Measurements from ENCODE around the gene PLEKHM1.
A peak's percentile ranks its signal among the peaks of the same experiment; 100 is the strongest.

Gene PLEKHM1

DNA sequence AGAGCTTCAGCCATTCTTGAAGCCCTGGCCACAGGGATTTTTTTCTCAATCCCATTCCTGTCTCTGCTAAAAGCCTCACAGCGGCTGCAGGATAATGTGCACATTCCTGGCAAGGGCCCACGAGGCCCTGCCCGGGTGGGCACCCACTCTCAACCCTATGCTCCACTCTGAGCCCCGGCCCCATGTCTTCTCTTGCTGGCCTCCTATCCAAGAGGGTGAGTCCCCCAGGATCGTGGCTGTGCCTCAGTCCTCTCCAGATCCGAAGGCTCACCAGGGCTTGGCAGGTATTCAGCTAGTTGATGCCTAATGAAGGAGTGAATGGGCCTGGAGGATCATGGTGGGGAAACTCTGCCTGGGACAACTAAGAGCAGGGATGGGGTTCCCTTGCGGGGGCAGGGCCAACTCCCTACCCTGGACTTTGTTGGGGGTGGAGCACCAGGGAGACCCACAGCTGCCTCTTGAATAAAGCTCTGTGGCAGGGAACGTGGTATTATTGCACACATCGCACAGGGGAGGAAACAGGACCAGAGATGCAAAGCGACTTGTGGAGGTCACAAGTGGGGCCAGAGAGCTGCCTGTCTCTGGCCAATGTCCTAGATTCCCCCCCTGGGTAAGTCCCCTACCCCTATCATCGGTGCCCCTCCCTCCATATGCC, 63.2 kb downstream of the PLEKHM1 start:
- no peak for DNase-seq

GRCh38 chr17:45426561-45426960, 64.0 kb downstream of the PLEKHM1 start:
- no peak for DNase-seq

- DNase-seq, result no peak
These were observed 64.5 kb downstream of the PLEKHM1 start for GRCh38 chr17:45425984-45426413.

GRCh38 chr17:45425125-45425983, 65.2 kb downstream of the PLEKHM1 start:
- DNase-seq, result peak; percentile 55

DNA sequence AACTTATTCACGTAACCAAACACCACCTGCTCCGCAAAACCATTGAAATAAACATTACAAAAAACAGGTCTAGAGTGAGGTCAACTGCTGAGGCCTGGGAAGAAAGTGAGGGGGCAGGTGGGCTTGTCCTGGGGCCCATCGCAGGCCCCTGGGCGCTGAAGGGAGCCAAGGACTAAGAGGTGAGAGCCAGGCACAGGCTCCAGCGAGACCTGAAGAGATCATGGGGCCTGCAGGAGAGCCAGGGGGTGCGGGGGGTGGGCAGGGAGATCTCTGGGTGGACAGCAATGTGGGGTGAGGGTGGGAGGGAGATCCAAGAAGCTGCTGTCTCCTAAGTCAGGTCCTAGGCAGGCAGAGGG, 65.8 kb downstream of the PLEKHM1 start:
- DNase-seq, result no peak

GRCh38 chr17:45423975-45424335, 66.6 kb downstream of the PLEKHM1 start:
- DNase-seq, result no peak

- no peak for DNase-seq
These were observed 67.1 kb downstream of the PLEKHM1 start for GRCh38 chr17:45423304-45423974.

- no peak for DNase-seq
These were observed 75.3 kb downstream of the PLEKHM1 start for GRCh38 chr17:45414990-45415881.

DNA sequence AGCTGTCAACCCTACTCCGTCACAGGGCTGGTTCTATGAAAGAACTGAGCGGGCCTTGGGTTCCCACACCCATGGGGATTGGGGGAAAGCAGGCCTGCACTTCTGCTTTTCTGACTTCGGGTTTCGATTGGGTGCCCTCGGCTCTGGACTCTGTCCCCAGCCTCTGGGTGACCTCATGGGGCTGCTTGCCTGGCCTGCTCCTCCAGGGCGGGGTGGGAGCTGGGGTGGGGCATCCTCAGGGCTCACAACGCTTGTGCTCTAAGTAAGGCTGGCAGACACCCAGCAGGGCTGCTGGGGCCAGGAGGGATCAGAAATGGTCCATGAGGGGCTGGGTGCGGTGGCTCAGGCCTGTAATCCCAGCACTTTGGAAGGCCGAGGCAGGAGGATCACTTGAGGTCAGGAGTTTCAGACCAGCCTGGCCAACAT, 77.0 kb downstream of the PLEKHM1 start:
- DNase-seq, result no peak

GRCh38 chr17:45411348-45412105, 79.0 kb downstream of the PLEKHM1 start:
- no peak for DNase-seq

GRCh38 chr17:45410144-45411091, 80.1 kb downstream of the PLEKHM1 start:
- DNase-seq, result no peak

GRCh38 chr17:45409659-45410076, 80.9 kb downstream of the PLEKHM1 start:
- DNase-seq, result no peak

- DNase-seq, result peak; percentile 80
These were observed 81.7 kb downstream of the PLEKHM1 start for GRCh38 chr17:45408611-45409421.

DNA sequence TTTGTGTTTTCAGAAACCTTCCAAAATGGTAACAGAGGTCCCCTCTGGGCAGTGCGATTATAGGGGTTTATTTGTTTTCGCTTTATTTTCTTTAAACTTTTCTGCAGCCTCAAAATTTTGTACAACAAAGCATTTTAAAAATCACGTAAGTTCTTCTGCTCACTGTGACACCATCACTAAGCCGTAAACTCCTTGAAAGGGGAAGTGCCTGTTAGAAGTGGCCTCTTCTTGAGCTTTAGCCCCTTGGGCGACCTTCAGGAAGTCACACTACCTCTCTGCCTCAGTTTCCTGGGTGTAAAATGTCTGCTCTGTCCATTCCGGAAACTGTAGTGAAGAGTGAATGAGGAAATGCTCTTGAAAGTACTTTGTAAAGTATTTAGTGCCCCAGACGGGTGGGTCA, 84.4 kb downstream of the PLEKHM1 start:
- no peak for DNase-seq

DNA sequence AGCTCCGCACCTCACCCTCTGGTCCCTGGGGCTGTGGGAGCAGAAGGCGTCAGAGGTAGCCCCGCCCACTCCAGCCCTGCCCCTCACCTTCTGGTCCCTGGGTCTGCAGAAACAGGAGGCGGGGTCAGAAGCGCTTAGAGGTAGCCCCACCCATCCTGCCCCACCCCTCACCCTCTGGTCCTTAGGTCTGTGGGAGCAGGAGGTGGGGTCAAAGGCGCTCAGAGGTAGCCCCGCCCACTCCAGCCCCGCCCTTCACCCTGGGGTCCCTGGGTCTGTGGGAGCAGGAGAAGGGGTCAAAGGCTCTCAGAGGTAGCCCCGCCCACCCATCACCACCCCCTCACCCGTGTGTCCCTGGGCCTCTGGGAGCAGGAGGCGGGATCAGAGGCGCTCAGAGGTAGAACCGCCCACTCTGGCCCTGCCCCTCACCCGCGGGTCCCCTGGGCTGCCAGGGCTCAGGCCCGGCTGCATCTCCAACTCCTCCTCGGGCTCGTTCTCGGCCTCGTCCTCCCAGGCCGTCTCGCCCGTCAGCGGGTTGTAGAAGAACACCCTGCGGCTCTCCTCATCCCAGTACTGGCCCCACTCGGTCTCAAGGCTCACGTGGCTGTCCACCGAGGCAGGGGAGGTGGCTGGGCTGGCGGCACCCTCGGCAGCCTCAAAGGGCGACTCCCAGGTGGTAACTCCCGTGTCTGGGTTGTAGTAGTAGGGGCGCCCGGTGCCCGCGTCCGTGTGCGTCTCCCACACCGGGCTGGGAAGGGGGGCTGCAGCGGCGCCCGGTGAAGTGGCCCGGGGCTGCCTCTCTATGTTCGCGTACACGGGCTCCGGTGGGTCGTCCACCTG, 85.1 kb downstream of the PLEKHM1 start:
- DNase-seq, result no peak

GRCh38 chr17:45404870-45405249, 85.7 kb downstream of the PLEKHM1 start:
- DNase-seq, result no peak

GRCh38 chr17:45403906-45404490, 86.5 kb downstream of the PLEKHM1 start:
- no peak for DNase-seq

- DNase-seq, result no peak
These were observed 87.6 kb downstream of the PLEKHM1 start for GRCh38 chr17:45402916-45403315.

DNA sequence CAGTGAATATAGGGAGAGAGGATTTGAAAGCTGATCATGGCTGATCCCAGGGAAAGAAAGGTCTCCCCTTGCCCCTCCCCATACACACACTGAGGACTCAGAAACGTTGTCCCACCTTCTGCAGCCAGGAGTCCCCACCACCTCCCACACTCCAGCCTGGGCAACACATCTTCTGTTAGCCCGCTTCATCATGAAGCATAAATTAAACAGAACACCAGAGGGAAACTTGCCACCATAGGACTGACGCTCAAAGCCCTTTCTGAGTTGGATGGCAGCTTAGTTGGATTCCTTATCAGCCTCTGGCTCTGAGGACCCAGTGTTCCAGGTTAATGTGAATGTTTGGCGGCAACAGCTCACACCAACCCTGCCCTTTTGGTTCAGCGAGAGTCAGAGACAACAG, 91.7 kb downstream of the PLEKHM1 start:
- DNase-seq, result no peak

Data from NCI-H524 treated with DMSO at 0.1 percent for 48 hours (cell line).